SIG-M5 (cell line): ENCODE results near the gene C19orf25.

Experiments used
- DNase-seq: peaks from one replicate; lab custom pipeline; 2025; lab: John Stamatoyannopoulos, UW

C19orf25 gene

DNA sequence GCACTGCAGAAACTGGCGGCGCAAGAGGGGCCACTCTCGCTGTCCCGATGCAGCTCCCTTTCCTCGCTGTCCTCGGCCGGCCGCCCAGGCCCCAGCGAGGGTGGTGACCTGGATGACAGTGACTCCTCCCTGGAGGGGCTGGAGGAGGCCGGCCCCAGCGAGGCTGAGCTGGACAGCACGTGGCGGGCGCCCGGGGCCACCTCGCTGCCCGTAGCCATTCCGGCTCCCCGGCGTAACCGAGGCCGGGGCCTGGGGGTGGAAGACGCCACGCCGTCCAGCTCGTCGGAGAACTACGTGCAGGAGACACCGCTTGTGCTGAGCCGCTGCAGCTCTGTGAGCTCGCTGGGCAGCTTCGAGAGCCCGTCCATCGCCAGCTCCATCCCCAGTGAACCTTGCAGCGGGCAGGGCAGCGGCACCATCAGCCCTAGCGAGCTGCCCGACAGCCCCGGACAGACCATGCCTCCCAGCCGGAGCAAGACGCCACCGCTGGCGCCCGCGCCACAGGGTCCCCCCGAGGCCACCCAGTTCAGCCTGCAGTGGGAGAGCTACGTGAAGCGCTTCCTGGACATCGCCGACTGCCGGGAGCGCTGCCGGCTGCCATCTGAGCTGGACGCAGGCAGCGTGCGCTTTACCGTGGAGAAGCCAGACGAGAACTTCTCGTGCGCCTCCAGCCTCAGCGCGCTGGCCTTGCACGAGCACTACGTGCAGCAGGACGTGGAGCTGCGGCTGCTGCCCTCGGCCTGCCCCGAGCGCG, 12.4 kb downstream of the C19orf25 start:
- no peak for DNase-seq

DNA sequence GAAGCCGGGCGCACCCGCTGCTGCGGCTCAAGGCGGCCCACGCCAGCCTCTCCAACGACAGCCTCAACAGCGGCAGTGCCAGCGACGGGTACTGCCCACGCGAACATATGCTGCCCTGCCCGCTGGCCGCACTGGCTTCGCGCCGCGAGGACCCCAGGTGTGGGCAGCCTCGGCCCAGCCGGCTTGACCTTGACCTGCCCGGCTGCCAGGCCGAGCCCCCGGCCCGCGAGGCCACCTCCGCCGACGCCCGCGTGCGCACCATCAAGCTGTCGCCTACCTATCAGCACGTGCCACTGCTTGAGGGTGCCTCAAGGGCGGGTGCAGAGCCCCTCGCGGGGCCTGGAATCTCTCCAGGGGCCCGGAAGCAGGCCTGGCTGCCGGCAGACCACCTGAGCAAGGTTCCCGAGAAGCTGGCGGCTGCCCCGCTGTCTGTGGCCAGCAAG, 13.0 kb downstream of the C19orf25 start:
- DNase-seq: no peak

DNA sequence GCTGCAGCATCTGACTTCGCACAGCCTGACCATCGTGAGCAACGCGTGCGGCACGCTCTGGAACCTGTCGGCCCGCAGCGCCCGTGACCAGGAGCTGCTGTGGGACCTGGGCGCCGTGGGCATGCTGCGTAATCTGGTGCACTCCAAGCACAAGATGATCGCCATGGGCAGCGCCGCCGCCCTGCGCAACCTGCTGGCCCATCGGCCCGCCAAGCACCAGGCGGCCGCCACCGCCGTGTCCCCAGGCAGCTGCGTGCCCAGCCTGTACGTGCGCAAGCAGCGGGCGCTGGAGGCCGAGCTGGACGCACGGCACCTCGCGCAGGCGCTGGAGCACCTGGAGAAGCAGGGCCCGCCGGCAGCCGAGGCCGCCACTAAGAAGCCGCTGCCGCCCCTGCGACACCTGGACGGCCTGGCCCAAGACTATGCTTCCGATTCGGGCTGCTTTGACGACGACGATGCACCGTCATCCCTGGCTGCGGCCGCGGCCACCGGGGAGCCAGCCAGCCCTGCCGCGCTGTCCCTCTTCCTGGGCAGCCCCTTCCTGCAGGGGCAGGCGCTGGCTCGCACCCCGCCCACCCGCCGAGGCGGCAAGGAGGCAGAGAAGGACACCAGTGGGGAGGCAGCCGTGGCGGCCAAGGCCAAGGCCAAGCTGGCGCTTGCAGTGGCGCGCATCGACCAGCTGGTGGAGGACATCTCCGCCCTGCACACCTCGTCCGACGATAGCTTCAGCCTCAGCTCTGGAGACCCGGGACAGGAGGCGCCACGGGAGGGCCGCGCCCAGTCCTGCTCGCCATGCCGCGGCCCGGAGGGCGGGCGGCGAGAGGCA, 13.6 kb downstream of the C19orf25 start:
- DNase-seq: no peak

DNA sequence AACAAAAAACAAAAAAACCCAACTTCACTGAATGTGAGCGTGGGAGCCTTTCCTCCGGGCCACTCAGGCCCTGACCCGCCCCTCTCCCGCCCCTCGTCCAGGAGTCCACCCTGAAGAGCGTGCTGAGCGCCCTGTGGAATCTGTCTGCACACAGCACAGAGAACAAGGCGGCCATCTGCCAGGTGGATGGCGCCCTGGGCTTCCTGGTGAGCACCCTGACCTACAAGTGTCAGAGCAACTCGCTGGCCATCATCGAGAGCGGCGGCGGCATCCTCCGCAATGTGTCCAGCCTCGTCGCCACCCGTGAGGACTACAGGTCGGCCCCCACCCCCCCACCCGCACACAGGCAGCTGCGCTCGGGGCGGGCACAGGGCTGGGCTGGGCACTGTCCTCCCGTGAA, 17.2 kb downstream of the C19orf25 start:
- no peak for DNase-seq

DNA sequence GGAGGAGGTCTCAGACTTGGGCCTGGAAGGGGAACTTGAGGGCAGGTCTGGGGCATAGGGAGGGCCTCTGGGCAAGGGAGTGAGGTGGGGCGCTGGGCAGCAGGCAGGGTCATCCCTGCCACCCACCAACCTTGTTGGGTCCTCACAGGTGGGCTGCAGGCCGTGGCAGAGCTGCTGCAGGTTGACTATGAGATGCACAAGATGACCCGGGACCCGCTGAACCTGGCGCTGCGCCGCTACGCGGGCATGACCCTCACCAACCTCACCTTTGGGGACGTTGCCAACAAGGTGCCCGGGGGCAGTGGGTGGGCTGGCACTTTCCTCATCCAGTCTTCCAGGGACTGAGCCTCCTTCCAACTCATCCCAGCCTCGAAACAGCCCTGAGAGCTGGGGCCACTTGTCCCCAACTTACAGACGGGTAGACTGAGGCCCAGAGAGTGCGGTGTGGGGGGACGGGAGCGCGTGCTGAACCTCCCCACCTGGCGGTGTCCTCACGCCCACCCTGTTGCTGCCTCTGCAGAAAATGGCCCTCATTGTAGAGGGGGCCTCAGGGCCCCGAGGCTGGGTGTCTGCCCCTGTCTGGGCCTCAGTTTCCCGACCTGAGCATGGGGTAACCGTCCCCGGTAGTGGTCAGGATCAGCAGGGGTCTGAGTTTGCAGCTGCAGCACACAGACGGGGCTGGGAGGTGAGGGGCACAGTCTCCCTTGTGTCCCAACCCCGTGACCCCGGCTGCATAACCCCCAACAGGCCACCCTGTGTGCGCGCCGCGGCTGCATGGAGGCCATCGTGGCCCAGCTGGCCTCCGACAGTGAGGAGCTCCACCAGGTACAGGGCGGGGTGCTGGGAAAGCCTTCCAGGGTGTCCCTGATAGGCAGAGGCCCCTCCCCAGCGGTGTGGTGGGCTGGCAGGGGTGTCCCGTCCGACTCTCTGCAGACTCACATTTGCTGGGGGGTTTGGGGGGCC, 18.7 kb downstream of the C19orf25 start:
- DNase-seq: no peak

DNA sequence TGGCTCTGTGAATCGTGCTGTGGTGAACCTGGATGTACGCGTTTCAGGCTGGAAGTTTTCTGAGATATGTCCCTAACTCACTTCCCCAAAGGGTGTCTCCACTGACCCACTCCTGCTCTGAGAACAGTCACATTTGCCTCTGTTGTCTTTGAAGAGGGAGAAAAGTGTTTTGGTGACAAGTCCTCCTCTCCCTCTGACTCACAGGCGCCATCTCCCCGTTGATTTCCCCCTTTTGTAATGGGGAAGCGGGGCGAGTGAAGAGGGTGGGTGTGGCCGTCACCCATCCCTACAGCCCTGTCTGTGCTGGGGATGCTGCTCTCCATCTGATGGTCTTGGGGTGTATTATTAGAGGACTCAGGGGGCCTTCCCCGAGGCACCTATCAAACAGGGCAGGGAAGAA, 19.5 kb downstream of the C19orf25 start:
- DNase-seq: no peak

DNA sequence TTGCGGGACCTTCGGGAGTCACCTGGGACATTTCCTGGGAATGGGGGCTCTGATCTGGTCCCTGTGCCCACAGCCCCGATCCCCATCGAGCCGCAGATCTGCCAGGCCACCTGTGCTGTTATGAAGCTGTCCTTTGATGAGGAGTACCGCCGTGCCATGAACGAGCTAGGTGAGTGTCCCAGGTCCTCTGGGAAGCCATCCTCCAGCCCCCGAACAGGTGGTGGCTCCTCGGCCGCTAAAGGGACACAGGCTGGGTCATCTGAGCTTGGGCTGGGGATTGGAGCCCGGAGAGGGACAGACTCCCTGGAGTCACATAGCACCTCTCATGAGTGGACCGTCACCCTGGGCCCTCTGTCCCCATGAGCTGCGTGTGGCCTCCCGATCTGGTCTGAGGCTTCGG, 21.1 kb downstream of the C19orf25 start:
- no peak for DNase-seq

DNA sequence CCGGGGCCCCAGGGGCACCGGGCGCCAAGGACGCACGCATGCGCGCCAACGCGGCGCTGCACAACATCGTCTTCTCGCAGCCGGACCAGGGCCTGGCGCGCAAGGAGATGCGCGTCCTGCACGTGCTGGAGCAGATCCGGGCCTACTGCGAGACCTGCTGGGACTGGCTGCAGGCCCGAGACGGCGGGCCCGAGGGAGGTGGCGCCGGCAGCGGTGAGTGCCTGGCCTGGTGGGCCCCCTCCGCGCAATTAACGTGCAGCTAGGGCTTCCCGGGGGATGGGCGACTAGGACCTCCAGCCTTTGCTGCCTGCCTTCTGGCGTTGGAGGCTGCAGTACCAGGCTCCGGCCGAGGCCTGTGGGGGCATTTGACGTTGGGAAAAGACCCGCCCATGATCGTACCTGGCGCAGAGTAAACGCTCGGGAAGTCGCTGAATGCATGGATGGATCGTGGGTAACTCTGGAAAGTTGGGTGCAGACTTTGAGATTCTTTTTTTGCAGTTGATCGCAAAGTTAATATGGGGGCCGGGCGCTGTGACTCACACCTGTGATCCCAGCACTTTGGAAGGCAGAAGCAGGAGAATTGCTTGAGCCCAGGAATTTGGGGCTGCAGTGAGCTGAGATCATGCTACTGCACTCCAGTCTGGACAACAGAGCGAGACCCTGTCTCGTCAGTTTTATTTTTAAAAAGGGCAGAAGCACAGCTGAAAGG, 21.8 kb downstream of the C19orf25 start:
- DNase-seq: no peak

DNA sequence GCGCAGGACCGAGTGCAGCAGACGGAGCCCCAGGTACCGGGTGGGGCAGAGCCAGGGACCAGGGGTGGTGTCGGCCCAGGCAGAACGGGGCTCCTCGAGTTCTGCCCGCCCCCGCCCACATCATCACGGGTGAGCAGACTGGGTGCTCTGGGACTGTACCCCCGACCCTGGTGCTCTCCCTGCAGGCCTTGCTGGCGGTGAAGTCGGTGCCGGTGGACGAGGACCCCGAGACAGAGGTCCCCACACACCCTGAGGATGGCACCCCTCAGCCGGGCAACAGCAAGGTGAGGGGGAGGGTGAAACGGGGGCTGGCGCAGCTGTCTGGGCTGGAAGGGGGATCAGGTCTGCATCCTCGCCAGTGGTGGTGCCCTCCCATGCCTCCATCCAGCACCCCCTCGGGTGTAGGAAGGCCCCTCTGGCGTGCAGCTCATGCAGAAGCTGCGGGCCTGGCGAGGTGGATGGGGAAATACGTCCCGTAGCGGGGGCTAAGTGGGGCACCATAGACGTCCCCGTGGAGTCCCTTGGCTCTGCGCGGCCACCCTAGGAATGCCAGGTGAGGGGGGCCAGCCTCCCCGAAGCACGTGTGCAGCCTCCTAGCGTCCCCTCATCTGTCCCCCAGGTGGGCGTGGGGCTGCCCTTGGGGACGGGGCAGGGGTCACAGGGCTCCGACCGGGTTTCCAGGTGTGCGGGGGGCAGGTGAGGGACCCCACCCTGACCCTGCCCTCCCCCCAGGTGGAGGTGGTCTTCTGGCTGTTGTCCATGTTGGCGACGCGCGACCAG, 22.7 kb downstream of the C19orf25 start:
- DNase-seq: no peak

DNA sequence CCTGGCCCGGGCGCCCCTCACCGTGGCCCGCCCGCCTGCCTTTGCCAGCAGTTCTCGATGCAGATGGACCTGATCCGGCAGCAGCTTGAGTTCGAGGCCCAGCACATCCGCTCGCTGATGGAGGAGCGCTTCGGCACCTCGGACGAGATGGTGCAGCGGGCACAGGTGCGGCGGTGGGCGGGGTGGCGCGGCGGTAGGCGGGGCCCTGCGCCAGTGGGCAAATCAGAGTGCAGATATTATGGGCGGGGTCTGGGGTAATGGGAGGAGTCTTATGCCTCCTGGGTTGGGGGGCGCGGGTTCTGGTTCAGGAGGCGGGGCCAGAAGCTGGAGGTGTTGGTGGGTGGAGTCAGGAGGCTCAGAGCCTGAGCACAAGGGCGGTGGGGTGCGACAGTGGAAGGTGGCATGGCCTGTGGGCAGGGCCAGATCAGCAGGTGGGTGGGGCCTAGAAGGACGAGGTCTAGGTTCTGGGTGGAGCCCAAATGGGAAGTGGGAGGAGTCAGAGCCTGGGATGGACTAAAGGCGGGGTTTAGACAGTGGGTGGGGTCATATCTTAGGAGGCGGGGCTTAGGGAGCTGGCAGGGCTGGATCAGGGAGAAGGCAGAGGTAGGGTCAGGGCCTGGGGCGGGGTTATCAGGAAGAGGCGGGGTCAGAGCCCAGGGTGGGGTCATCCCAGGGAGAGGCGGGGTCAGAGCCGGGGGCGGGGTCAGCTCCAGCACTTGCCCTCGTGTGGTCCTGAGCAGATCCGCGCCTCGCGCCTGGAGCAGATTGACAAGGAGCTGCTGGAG, 23.5 kb downstream of the C19orf25 start:
- DNase-seq: no peak

DNA sequence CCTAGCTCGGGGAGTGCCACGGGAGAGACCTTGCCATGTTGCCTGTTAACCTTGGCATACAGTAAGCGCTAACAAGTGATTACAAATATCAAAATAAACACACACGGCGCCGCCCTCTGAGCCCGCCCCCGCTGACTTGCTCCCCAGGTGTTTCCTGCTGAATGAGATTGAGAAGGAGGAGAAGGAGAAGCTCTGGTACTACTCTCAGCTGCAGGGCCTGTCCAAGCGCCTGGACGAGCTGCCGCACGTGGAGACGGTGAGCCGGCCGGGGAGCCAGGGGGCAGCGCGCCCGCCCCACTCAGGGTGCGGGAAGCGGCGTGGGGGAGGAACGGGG, 24.0 kb downstream of the C19orf25 start:
- DNase-seq: no peak

DNA sequence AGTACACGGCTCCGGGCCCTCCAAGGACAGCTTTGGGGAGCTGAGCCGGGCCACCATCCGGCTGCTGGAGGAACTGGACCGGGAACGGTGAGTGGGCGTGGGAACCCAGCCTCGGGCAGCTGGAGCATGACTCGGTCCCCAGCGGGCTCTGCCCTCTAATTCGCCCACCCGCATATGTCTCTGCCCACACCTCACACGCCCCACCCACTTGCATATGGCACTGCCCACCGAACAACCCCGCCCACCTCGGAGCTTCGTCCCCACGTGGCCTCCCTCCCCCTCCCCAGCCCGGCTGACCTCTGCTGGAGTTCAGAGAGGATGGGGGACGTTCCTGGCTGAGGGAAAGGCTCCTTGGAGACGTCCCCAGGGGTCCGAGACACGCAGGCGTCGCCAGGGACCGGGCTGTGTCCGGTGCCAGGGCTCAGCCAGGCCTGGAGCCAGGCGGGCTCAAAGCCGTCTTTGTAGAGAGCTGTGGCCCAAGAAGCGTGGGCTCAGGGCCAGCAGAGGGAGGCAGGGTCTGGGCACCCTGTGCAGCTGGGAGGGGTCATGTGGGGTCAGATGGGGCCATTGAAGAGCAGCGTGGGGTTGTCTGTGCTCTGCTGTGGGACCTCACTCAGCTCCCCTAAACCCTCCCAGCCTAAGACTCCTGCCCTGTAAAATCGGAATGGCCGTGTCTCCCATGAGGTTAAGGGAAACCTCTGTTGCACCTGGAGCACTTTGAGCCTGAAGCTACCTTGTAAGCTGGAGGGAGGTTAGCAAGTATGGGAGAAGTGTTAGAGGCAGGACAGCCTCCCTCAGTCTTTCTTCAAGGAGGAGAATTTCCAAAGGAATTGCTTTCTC, 25.3 kb downstream of the C19orf25 start:
- DNase-seq: no peak

DNA sequence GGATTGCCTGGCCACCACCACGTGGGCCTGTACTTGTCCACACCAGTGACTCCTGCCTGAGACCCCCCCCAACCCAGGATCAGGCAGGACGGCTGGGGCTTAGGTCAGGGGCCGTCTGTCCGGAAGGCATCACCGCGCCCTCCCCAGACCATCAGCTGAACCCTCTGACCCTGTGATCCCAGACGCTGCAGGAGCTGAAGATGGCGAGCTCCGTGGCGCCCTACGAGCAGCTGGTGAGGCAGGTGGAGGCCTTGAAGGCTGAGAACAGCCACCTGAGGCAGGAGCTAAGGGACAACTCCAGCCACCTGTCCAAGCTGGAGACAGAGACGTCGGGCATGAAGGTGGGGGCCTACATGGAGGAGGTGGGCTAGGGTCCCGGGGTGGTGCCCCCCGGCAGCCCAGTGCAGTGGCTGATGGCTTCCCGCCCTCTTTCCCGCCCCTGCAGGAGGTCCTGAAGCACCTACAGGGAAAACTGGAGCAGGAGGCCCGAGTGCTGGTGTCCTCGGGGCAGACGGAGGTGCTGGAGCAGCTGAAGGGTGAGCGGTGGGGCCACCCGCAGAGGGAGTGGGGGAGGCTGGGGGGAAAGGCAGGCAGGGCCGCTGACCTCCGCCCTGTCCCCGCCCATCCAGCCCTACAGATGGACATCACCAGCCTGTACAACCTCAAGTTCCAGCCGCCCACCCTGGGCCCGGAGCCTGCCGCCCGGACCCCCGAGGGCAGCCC, 26.1 kb downstream of the C19orf25 start:
- no peak for DNase-seq

DNA sequence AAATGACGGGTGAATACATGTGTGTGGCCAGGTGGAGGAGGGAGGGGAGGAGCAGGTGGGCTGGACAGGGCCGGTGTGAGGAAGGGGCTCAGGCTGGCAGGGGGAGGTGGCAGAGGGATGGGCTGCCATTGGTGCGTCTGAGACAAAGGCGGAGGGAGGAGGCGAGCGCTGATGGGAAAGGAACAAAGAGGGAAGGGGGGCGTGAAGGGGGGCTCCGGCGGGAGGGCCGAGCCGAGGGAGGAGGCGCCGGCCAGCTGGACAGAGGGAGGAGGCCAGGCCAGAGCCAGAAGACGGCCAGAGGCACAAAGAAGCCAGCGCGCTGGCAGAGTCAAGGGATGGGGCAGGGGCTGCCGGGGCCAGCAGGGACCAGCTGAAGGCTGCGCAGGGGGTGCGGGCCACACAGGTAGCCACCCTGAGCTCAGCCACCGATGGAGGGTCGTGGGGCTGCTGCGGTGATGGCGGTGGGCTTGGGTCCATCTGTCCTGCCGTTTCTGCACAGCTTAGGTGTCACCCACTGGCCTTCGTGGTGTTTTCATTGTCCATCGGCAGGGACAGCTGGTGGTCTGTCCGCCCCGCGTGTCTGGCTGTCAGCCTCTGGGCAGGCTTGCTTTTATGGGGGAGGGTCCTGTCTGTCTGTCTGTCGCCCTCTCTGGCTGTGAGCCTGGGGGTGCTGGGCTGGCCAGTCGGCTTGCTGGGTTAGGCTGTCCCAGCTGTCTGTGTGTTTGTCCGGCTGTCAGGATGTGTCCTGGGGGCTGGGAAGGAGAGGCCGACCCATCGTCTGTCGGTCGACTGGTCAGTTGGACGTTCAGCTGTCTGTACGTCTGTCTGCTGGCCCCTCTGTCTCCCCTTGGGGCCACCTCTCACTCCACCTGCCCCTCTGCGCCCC, 26.9 kb downstream of the C19orf25 start:
- no peak for DNase-seq

DNA sequence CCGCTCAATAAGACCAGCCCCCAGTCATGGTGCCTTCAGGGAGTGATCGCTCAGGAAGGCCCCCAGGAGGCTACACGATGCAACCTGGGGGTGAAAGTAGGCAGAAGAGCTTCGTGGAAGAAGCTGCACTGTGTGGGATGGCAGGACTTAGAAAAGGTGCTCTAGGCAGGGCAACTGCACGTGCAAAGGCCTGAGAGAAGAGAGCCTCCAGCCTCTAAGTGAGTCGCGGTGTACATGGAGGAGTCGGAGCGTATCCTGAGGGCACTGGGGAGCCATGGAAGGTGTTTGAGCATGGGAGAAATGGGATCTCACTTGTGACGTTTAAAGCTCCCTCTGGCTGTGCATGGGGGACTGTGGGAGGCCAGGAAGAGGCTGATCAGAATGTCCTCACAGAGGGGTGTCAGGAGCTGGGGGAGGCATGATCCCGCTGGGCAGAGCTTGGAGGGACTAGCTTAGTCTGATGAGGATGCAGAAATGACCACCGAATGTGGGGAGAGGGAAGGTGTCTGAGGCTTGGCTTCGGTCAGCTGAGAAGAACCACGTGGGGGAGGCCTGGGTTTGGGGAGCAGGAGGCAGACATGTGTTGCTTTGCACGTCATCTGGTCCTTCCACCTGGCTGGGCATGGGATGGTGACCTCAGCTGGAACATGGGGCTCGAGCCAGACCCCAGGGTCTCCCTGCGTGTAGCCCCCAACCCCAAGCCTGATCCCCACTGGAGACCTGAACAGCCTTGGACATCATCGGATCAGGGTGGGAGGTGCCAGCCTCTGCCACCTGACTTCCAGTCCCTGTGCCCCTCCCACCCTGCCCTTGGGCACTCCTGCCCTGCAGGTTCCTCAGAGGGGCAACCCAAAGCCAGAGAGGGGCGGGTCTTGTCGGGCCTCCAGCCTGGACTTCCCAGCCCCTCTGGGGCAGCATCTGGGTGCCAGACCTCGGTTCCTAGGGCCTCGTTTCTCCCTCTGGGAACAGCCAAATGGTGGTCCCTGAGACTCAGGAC, 28.0 kb downstream of the C19orf25 start:
- DNase-seq: no peak
